GM19193 (cell line): ENCODE data around the gene FAM13A.

Experiments used
- POLR2A ChIP-seq: IDR thresholded peaks from 4 replicates; pipeline ENCODE4 v1.6.1; 2011; ENCODE audit not compliant: insufficient read depth, insufficient read length; ENCODE audit errors: extremely low read depth

The FAM13A gene

DNA sequence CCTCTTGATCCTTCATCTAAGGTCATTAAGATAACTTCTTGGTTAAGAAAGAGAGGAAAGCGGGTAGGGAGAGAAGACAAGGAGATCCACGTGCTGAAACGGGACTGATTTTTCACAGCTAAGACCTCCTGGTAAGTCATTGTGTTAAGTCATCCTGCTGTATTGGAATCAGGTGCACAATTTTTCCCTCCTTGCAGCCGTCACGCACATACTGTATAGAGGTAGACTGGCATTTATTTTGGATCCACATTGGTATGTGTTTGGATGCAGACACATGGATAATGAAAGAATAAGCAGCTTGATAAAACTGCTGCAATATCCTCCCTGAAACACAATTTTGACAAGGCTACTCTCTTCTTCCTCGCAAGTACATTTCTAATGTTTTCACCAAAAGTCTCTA lies 299.2 kb downstream of the FAM13A start:
- TF ChIP-seq POLR2A = no peak

DNA sequence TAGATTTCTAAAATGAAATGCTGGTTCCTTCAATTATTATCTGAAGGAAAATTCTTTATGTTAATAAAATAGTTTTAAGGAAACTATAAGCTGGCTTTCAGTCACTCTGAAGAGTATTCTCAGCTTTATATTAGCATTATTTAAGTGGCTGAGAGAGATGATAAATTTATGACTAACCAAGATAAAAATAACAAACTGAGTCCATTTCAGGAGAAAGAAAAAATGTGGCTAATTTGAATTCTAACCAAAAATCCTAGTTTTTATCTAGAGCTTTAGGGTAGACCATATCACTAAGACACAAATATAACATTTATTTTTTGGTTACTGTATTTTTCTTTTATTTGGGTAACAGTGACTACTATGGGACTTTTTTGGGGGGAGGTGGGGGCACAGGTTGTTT lies 299.9 kb downstream of the FAM13A start:
- TF ChIP-seq POLR2A = no peak

DNA sequence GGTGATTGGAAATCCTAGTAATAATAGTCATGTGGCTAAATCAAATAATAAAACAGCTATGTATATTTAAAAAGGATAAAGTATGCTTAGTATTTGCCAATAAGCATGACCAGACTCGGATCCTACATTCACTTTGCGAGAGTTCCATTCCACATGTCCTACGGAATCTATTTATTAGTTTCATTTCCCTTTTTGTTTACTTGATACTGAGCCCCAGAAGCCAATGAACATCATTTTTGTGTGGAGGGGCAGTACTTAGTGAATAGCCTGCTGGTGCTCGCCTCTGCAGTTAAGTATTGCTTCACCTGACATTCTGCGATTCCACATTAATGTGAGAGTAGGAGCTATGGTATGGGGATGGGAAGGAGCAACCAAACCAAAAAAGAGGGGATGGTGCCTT lies 300.8 kb downstream of the FAM13A start:
- TF ChIP-seq POLR2A = no peak

DNA sequence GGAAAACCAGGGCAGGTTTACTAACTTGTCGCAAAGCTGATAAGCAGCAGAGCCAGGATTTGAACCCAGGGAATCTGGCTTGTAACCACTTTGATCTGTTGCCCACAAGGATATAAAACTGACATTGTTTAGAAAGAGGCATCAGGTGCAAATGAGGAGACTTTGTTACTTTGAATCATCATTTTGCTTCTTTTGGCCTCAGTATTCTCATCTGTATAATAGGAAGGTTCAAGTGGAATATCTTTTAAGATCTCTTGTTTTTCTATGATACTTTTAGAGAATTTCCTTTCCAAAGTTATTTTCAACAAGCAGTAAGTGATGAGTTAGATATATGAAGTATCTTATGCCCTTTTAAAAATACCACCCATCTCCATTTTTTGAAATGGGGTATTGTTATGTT lies 301.5 kb downstream of the FAM13A start:
- no peak for TF ChIP-seq POLR2A

DNA sequence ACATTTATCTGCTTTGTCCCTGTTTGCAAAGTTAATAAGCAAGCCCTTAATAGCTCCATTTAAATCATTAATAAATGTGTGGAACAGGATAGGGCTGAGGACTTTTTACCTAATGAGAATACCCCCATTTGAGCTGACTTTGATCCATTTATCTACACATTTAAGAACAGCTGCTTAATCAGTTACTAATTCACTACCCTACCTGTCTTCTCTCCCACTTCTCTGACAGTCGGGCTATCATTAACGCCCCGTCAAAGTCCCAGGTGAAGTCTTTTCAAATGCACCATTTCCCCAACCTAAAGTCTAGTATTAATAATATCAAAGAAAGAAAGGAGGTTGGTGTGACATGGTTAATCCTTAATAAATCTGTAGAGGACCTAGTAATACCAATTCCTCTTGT lies 302.2 kb downstream of the FAM13A start:
- no peak for TF ChIP-seq POLR2A

DNA sequence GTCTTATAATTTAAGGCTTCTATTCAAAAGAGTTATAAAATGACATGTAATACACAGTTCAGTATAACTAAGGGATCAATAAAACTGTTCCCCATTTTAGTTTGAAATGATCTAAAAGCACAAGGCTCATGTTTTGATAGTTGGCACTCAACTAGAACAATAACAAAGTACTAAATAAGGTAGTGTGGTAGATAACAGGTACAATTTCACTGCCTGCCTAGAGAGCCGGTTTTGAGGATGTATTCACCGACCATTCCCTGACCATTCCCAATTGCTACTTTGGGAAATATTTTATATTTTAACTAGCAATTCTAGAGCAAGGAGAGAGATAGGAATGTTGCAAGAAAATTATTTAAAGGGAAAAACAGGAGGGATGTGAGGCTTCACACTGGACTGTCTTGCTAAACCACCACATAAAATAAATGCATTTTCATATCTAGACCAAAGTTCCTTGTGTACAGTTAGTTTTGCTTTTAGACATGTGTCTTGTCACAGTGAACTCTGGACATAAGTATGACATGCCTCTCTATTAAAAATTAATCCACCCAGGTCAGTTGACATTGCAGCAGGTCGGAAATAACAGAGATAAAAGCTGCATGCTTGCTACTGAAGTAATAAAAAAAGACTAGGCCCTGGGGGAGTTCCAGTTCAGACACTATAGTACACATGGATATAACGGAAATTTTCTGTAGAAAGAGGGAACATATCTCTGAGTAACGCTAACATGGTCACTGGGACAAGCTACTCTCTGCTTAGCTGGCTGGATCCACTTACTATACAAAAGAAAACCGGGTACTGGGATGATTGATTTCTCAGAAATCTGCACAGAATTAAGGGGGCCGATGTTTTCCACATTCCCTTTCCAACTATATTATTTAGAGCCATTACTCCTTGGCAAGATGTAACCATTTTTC lies 303.1 kb downstream of the FAM13A start:
- no peak for TF ChIP-seq POLR2A

DNA sequence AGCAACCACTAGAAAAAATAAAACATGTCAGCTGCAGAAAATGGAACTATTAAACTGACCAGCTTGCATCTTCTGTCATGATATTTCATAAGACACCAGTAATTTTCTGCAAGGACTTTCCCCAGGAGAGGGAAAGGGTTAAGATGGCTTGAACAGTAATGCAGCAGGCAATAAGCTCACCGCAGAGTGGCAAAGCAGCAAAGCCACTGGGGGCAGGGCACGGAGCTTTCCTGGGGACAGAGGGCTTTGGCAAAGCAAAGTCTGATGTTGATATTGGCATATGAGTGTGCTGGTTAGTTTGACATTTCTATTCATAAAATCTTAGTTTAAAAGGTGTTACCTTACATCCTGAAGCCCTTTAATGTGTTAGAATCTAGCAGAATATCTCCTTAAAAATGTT lies 304.2 kb downstream of the FAM13A start:
- no peak for TF ChIP-seq POLR2A

DNA sequence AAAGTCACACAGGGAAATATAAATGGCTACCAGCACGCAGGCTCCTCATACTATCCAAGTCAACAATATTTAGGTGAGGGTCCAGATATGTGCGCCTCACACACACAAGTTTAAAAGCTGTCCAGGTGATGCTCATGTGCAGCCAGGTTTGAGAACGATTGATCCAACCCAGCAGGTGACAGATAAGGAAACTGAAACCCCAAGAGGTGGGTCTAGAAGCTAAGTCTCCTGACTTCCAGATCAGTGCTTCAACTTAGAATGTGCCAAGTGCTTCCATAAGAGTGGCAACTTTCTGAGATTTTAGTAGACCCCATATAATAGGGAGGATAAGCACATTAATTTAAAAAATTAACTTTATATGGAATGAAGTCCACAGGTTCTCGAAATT lies 304.9 kb downstream of the FAM13A start:
- no peak for TF ChIP-seq POLR2A

DNA sequence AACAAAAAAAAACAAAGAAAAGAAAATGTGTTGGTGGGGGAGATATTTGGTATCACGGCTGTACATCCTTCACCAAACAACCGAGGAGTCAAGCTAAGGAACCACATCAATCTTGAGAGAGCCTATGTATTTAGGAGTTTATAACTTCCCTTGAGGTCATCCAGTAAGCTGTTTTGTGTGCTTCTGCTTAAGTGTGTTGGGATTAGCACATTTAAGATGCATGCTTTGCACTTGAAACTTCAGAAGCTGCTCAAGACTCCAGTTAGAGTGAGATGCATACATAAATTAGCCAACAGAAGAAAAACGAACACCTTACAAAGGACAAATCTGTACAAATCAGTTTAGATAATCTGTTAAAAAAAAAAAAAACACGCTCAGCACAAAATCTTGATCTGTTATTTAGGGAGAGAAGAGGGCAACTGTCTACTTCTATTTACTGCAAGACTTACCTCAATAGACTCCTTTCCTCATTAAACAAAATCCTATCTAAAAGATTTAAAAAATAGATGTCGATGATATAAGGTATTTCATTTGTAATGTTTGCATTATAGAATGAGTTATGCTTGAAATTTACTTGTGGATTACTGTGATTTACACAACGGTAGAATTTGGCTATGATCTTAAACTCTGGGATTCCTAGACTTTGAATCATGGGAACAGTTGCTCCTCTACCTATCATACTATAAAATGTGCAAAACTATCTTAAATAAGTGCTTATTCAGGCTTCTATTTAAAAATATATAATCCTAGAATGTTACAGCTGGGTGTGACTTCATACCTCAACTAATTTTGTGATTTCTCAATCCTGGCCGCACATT lies 305.5 kb downstream of the FAM13A start:
- TF ChIP-seq POLR2A = no peak

DNA sequence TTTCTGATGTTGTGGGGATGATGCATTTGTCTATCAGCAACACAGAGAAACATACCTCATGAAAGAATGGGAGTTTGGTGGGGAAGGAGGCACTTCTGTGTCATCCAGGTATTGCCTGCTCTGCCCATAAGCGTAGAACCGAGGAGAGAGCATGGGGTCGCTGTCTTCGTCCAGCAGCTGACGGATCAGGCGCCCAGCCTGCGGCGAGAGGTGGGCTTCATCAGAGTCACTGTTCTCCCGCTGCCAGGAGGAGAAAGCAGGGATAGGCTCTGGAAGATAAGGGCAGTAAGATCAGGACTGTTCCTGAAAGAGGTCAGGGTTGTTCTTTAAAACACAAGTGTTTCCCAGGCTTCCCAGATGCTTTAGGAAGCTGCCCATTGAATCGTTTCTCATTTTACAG lies 306.6 kb downstream of the FAM13A start:
- TF ChIP-seq POLR2A = no peak

DNA sequence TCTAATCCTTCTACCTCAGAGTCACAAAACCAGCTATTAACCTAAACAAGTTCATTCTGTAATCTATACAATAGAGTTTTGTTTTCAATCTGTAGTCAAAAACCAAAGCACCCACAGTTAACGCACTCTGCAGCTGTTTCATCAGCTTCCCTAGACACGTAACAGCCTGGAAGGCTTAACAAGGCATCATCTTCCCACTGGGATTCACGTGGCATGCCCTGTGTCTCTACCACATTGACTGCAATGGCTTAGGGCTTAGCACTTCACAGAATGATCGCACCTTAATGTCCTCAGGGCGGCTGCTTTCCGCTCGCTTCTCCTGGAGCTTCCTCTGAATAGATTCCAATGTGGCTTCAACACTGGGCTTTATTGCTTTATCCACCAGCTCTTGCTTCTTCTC lies 309.6 kb downstream of the FAM13A start:
- TF ChIP-seq POLR2A = no peak

DNA sequence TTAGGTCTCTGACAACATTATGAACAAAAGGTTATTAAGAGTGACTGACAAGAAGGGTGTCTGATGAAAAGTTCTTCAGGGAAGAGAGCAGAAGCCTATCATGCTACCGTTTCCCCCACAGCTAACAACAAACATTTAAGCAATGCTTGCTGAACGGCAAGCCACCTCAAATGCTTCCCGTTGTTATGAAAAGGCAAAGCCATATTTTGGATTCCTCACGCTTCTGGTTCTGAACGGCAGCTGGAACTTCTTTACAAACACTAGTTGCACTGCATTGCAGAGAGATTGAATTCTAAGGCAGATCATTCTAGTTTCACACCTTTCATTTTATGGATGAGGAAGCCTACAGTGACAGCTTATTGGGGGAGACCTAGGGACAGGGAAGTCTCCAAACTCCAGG lies 310.8 kb downstream of the FAM13A start:
- TF ChIP-seq POLR2A = no peak

DNA sequence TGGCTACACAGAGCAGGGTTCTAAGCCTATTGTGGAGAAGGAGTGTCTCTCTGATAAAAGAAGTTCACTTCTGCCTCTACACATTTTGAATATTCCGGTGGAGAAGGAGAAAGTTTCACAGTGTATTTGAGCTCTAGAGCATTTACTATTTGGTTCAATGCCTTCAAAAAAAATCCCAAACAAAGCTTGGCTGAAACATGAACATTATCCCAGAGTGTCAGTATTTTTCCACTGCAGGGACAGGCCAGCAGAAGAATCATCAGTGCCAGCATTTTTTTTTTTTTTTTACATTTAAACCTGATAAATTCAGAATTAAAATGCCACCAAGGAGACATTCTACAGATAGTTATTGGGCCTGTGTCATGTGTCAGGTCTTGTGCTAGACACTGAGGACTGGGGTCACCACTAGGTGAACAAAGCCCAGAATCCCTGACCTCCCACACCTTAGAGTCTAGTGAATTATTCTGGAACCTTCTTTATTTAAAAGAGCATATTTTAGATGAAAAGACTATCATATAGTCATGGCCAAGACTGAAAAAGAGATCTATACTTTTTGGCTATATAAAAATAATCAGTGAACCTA lies 311.3 kb downstream of the FAM13A start:
- no peak for TF ChIP-seq POLR2A

DNA sequence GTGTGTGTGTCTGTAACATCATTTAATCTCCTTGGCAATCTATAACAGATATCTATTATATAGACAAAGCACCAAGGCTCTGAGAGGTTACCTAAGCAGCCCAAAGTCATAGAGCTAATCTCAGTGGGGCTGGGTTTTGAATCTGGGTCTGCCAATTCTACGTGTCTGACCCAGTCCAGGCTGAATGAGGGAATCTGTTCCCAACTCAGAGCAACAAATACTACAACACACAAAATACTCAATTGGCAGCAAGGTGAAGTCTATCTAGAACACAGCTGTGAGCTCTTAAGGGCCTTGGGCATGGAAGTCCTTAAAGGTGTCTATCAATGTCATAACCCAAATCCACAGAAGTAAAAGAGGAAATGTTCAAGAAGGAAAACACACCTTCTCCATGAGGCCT lies 311.8 kb downstream of the FAM13A start:
- TF ChIP-seq POLR2A = no peak

DNA sequence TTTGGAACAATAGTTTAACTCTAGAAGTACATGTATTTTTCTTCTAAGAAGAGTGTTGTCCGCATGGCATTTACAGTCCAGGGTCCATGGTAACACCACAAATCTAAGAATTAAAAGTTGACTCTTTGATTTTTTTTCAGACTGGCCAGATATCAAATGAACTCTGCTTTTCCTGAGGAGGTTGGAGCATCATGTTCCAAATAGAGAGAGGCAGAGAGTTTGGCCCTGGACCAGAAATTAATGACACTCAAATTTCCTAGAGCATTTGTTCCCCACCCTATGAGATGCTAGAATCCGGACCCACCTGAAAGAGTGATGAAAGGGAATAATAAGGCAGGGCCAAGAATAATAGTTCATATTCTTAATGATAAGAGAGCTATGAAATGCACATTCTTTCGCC lies 312.4 kb downstream of the FAM13A start:
- no peak for TF ChIP-seq POLR2A

DNA sequence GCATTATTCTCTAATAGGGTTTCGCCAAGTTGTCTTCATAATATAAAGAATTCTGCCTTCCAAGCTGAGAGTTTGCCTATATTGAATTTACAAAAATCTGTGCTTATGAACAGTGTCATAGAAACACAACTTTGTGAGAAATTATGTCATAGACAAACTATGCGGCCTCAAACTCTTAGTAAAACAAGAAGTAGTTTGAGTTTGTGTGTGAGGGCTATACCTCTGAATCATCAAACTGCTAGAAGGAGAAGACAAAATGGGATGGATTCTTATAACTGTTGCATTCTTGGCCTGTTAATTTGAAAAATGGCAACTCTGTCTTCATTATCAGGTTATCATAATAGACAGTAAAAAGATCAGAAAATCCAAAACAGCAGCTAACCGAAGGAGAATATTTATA lies 313.3 kb downstream of the FAM13A start:
- no peak for TF ChIP-seq POLR2A

DNA sequence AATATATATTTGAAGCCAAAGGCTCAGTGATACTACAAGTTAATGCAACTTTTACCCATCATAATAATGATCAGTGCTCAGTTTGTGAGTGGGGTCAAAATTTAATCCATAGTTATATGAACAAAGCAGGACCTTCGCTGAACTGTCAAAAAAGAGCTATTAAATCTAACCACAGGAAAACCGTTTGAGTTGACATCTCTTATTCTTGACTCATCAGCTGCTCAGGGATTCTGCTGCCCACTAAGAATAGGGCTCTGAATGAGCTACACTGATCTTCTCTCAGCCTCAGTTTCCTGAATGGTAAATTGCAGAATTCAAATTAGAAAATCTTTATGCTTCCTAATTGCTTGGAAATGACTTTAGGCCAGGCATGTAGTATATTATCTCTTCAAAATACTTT lies 314.4 kb downstream of the FAM13A start:
- no peak for TF ChIP-seq POLR2A

DNA sequence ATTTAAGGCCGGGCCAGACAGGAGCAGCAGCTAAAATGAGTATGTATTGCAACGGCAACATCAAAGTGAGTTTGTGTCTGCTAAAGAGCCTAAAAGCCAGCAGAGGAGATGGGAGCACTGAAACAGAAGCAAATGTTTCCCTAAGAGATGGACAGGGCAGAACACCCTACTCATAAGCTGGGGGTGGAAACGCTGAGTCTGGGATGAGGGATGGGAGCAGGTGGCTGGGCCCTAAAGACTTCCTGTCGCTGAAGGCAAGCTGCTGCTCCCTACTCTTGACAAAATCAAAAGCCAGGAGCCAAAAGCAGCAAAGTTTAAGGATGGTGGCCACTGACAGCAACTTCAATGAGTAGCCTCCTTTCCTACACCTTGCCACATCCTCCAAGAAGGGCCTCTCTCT lies 318.8 kb downstream of the FAM13A start:
- no peak for TF ChIP-seq POLR2A
